Brain pericyte (primary cell): ENCODE measurements around the gene SYNGR1.
A peak's percentile ranks its signal among the peaks of the same experiment; 100 is the strongest.

Experiments used
- DNase-seq: peaks from one replicate; pipeline ENCODE4 v3.0.0-alpha.2; 2012; ENCODE audit warnings: low read depth, low spot score

SYNGR1 gene

DNA sequence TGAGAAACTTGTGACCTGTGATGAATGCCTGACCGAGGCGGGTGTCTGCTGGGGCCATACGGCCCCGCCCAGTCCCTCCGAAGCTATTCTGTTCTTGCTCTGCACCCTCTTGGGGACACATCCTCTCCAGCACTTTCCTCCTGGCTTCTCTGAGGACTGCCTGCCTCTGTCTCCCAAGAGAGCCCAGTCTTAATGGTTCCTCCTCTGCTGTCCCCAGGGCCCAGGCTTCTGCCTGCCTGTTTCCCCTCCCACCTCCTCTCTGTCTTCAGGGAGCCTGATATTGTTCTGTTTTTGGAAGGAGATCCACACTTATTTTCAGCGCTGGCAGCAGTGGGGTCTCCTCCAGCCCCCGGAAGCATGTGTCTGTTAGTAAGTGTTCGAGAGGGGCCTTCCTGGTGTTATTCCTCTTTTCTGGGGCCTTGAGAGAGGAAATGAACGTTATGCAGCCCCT is 18.7 kb downstream of the SYNGR1 start:
- no peak for DNase-seq

GRCh38 chr22:39369186-39369585 is 19.4 kb downstream of the SYNGR1 start:
- DNase-seq: no peak

GRCh38 chr22:39369586-39369985 is 19.8 kb downstream of the SYNGR1 start:
- no peak for DNase-seq

- DNase-seq: no peak
Observed at GRCh38 chr22:39371732-39372131, 21.9 kb downstream of the SYNGR1 start.

GRCh38 chr22:39374191-39374590 is 24.4 kb downstream of the SYNGR1 start:
- no peak for DNase-seq

DNA sequence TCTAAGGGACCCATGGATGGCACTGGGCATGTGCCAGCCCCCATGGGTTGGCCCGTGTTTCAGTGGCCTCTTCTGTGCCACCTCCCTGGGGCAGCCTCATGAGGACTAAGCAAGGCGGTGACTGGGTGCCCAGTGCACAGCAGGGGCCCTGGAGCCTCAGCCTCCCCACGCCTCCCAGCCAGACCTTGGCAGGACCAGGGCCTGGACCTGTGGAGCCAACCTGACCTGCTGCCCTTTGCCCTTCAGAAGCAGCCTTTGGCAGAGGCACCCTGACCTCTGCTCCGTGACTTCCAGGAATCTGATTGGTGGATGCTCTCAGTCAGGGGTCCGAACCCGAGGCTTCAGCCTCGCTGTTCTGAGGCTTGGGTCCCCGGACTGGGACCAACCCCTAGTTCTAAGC is 25.0 kb downstream of the SYNGR1 start:
- DNase-seq: no peak

DNA sequence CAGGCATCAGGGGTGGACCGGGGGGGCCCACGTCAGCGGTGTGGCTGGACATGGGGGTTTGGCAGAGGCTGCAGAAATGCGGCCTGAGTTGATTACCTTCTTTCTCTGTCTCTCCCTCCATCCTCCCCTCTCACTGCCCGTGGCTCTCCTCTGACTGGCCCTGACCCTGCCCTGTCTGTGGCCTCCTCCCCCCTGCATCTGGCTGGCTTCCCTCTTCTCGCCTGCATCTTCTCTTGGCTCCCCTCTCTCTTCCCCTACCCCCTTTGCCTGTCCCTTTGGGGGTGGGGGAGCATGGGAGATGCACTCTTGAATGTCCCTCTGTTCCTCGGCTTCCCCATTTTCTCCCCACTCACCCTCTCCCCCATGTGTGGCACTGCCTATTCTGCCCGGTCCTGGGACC is 25.9 kb downstream of the SYNGR1 start:
- DNase-seq: no peak

GRCh38 chr22:39379756-39380730 is 30.3 kb downstream of the SYNGR1 start:
- DNase-seq: no peak

DNA sequence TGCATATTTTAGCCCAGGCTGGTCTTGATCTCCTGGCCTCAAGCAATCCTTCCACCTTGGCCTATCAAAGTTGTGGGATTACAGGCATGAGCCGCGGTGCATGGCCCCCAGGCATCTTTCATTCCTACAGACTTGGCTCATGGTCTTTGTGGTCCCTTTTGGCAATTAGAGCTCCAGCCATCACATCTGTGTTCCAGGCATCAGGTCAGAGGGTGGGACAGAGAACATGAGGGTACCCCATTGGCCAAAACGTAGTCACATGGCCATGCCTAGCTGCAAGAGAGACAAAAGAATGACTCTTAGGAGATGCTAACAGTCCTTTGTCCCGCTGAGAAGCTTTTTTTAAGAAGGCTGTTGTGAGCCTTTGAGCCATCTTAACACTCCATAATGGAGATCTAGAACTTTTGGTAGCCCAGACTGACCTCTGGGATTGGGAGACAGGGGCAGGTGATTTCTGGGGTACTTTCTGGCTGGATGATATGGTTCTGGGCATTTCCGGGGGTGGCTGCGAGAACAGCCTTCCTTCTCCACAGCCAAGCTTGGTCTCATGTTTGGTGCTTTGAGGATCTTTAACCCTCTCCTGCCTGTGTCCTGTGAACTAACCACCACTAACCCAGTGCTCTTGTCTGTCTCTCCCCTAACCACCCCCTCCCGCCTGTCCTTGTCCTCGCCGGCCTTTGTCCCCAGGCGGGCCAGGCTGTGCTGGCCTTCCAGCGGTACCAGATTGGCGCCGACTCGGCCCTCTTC is 31.4 kb downstream of the SYNGR1 start:
- DNase-seq: no peak

DNA sequence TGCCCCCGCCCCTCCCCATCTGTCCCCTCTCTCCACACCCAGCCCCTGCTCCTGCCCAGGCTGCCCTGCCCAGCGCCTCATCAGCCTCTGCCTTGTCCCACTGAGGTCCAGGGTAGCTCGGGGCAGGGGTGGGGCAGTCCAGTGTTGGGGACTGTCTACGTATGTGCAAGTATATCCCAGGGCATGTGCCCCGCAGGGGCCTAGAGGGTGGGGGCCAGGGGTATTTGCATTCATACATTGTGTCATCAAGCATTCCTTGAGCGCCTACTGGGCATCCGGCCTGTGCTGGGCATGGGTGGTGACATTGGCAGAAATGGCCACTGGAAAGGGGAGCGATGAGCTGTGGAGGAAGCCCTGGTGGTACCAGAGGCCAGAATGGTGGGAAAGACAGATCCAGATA is 32.1 kb downstream of the SYNGR1 start:
- no peak for DNase-seq

DNA sequence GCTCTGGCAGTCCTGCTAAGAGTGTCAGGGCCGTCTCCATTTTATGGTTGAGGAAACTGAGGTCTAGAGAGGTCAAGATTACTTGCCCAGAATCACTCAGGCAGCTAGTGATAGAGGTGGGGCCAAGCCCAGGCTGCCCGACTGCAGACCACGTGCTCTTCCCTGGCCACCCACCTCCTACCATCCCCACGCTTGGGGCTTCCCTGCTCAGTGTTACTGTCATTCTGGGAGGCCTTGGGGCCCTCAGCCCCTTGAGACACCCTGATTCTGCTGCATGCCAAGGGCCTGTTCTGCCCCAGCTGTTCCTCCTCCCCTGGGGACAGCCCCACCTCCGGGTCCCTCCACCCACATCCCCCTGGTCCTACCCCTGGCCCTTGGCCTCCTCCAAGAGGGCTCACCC is 32.6 kb downstream of the SYNGR1 start:
- no peak for DNase-seq

DNA sequence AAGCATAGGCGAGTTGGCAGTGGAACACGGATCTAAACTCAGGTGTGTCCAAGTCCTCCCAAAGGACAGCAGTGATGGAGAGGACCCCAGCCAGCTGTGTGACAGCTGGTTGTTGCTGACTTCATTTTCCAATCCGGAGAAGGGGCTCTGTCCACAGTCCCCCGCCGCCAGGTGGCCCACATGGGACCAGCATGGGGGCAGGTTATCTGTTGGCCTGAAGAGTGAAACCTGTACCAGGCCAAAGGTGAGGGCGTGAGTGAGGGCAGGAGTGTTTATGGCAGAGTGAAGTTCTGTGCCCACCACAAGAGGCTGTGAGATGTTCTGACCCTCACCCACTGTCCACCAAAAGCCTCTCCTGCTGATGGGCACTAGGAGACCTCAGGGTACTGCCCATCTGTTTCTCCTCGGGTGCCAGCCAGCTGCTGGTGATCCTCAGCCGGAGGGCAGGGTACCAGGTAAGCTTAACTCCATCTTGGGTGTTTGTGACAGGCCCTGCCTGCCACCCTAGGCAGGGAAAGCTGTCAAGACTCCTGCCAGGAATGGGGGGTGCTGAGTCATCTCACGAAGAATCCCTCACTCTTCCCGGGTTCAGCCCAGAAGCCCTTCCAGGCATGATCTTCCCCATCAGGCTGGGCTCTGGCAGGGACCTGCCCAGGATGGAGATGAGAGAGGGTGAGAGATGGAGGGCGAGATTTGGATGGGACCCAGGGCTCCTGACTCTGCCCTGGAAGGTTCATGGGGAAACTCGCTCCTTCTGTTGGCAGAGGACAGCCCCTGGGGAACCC is 34.2 kb downstream of the SYNGR1 start:
- DNase-seq: no peak

- DNase-seq: no peak
Observed at GRCh38 chr22:39384750-39385480, 35.1 kb downstream of the SYNGR1 start.

DNA sequence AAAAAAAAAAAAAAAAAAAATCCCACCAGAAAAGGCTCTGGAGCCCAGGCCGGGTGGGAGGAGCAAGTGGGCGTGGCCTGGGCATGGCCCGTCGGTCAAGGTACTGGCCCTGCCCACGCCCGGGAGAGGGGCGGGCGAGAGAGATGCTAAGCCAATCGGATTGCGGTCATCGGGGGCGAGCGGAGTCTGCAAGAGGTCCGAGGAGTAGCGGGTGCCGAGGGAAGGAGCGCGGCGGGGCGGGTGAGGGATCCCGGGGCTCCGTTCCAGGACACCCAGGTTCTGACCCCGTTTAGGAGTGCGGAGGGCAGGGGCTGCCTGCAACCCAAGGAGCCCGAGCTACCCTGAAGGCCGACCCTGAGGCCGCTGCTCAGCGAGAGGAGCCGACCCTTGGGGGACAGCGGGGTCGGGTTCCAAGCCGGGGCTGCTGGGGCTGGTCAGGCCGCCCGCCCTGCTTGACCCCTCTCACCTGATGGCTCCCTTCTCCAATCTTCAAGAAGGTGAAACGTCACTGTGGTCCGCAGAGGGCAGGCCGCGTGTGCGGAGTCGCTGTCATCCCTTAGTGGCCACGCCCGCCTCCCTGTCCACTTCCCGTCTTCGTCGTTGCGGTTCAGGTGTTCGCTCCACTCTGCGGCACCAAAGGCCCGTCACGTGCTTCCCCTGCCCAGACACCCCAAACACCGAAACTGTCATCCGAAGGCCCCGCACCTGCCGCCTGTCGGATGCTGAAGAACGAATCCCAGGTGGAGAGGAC is 38.6 kb downstream of the SYNGR1 start:
- peak; percentile 21 for DNase-seq

DNA sequence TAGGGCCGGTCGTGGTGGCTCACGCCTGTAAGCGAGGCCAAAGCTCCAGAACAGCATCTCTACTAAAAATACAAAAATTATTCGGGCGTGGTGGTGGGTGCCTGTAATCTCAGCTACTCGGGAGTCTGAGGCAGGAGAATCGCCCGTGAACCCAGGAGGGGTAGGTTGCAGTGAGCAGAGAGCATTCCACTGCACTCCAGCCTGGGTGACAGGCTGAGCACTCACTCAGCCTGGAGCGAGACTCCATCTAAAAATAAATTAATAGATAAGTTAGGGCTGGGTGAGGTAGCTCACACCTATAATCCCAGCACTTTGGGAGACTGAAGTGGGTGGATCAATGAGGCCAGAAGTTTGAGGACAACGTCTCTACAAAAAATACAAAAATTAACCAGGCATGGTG is 39.6 kb downstream of the SYNGR1 start:
- DNase-seq: no peak

- no peak for DNase-seq
Observed at GRCh38 chr22:39392341-39392948, 42.7 kb downstream of the SYNGR1 start.

DNA sequence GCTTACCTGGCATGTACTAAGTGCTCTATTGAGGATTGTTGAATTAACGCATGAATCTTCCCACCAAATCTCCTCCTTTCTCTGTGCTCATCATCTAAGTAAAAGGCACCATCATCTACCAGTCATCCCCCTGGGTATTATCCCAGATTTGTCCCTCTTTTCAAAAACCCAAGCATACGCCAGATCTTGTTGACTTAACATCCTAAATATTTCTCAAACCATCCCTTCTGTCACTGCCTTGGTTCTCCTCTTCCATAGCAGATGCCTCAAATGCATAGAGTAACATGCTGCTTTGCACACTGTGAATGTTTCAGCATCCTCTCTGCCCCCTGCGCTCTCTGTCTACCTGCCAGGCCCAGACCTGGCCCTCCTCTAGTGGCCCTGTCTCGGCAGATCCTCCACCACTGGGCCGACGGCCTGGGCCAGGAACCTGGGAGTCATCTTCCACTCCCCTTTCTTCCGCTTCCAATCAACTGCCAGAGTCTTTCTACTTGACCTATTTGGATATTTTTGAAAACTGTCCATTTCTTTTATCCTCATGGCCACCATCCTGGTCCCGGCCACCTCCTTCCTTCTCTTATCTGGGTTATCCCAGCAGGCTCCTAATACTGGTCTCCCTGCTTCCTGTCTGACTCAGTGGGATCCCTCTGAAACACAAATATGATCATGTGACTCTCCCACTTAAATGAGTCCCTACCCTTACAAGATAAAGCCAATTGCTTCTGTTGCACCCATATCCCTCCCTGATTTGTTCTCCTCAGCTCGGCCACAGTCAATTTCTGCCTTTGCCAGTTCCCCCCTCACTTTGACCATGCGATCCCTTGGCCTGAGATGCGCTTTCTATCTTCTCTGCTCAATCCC is 46.4 kb downstream of the SYNGR1 start:
- no peak for DNase-seq

GRCh38 chr22:39396797-39397195 is 47.0 kb downstream of the SYNGR1 start:
- no peak for DNase-seq

DNA sequence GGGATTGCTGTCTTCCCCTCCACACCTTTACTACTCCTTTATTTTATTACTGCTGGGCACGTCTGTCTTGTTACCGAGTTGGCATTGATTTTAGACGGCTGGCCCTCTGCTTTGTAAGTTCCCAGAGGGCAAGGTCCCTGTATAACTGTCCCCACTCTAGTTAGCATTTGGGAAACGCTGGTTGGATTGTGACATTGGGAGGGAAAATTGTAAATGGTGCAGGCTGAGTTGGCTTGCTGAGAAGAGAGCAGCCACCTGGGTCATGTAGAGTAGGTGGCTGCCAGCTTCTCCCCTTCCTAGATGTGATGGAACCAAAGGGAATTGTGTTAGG is 51.5 kb downstream of the SYNGR1 start:
- no peak for DNase-seq
